K562 (cell line): ENCODE results near the gene LRRC70. TPM values are rescaled to one million over a fixed set of nuclear protein-coding genes. Genes with fewer than 3 reads are reported as not detected.

Experiments
- ATAC-seq: fragments of 200-7000 bp; cut with Tn5 transposase; 3 replicates; pipeline ENCODE4 v1.9.1; 2020; ENCODE audit warnings: moderate library complexity
- BruUV-seq: library from RNA; stranded (reverse); fragments of 400-500 nt; replicated peaks from 2 replicates; lab custom pipeline; 2021; lab: Mats Ljungman, UMichigan
- CTCF ChIA-PET: fragments of 300-600 bp; formaldehyde crosslinking; extraction: SDS; loops from one replicate; lab custom pipeline; 2021; ENCODE audit warnings: low intra/inter-chr PET ratio; lab: Yijun Ruan, JAX
- POLR2A ChIA-PET: fragments of 300-600, 350-650 bp; sonication (Branson Sonifier 250); formaldehyde crosslinking; extraction: SDS; loops from one replicate; lab custom pipeline; 2021; ENCODE audit warnings: antibody characterized with exemption, inconsistent platforms; lab: Yijun Ruan, JAX
- DNase-seq, 4 experiments: peaks; one replicate each; pipeline versions ENCODE4 v3.0.0 to v3.0.0-alpha.2; 2011 to 2018; ENCODE audit warnings: low spot score in 3 of 4, mixed read lengths in 3 of 4; ENCODE audit errors: extremely low read depth in 1 of 4
- FAIRE-seq: peaks from 2 replicates; lab custom pipeline; 2011; peaks lifted over from hg19 to GRCh38; lab: Jason Lieb, UNC
- H2AFZ ChIP-seq: 2 replicates; pipeline ENCODE4 v1.6.0; 2011; ENCODE audit warnings: low read depth, low read length, control low read depth, inconsistent platforms
- H3K27ac ChIP-seq: fragments of 200-600 bp; 3 replicates; pipeline ENCODE4 v1.8.0; 2011; ENCODE audit warnings: low read depth, mild to moderate bottlenecking, control low read depth, inconsistent platforms, low read length, moderate library complexity, mixed read lengths; ENCODE audit errors: extremely low read depth
- H3K27me3 ChIP-seq, 2 experiments: fragments of 300-600 bp in 1 of 2; 2 replicates in 1 of 2; 3 replicates in 1 of 2; pipeline versions ENCODE4 v1.6.0 to v1.8.0; 2011; ENCODE audit warnings: inconsistent platforms in 2 of 2, low read length in 2 of 2, mild to moderate bottlenecking in 1 of 2, mixed read lengths in 1 of 2, moderate library complexity in 1 of 2; ENCODE audit not compliant: control insufficient read depth in 2 of 2, insufficient read depth in 2 of 2
- H3K36me3 ChIP-seq: fragments of 300-600 bp; 3 replicates; pipeline ENCODE4 v1.8.0; 2011; ENCODE audit warnings: mild to moderate bottlenecking, low read length, inconsistent platforms; ENCODE audit not compliant: control insufficient read depth, insufficient read depth
- H3K4me1 ChIP-seq, 2 experiments: fragments of 200-600 bp in 1 of 2; replicated peaks in 1 of 2; 2 replicates in 1 of 2; 3 replicates in 1 of 2; pipeline versions ENCODE4 v1.5.1 to v1.8.0; 2011; ENCODE audit warnings: inconsistent platforms in 2 of 2, low read length in 2 of 2, mild to moderate bottlenecking in 1 of 2, mixed read lengths in 1 of 2, moderate library complexity in 1 of 2; ENCODE audit not compliant: control insufficient read depth in 2 of 2, insufficient read depth in 2 of 2
- H3K4me2 ChIP-seq: 2 replicates; pipeline ENCODE4 v1.6.1; 2011; ENCODE audit warnings: low read length, control low read depth, inconsistent platforms, mixed read lengths; ENCODE audit not compliant: insufficient read depth
- H3K4me3 ChIP-seq: fragments of 200-600 bp; sonication (generic), shearing (Covaris generic); 2 replicates; pipeline ENCODE4 v1.5.1; 2016; ENCODE audit warnings: control low read depth, inconsistent platforms
- H3K79me2 ChIP-seq: fragments of 200-600 bp; 3 replicates; pipeline ENCODE4 v1.8.0; 2011; ENCODE audit warnings: low read length, inconsistent platforms; ENCODE audit not compliant: control insufficient read depth, insufficient read depth
- H3K9ac ChIP-seq, 2 experiments: 2 replicates each; pipeline versions ENCODE4 v1.6.0 to v1.6.1; 2011; ENCODE audit warnings: low read depth in 2 of 2, low read length in 2 of 2, control low read depth in 1 of 2, inconsistent platforms in 1 of 2, mild to moderate bottlenecking in 1 of 2, mixed read lengths in 1 of 2; ENCODE audit not compliant: insufficient read depth in 1 of 2
- H3K9me1 ChIP-seq: one replicate; pipeline ENCODE4 v1.6.0; 2011; ENCODE audit warnings: inconsistent platforms, mild to moderate bottlenecking, low read length, moderate library complexity; ENCODE audit not compliant: control insufficient read depth, insufficient read depth
- H3K9me3 ChIP-seq: replicated peaks from 2 replicates; pipeline ENCODE4 v1.5.1; 2011; ENCODE audit warnings: low read depth, low read length, inconsistent platforms; ENCODE audit not compliant: control insufficient read depth, insufficient read depth
- H4K20me1 ChIP-seq: replicated peaks from 2 replicates; pipeline ENCODE4 v1.6.1; 2011; ENCODE audit warnings: low read length, inconsistent platforms, mixed read lengths; ENCODE audit not compliant: control insufficient read depth, insufficient read depth
- ARID1B ChIP-seq: fragments of 450-650 bp; IDR thresholded peaks from 2 replicates; pipeline ENCODE4 v1.6.1; 2016; ENCODE audit warnings: antibody characterized with exemption, mild to moderate bottlenecking, inconsistent platforms
- C11orf30 ChIP-seq: fragments of 450-650 bp; IDR thresholded peaks from 2 replicates; pipeline ENCODE4 v1.6.1; 2016; ENCODE audit warnings: low read depth, mild to moderate bottlenecking
- DMBX1 ChIP-seq: fragments of 250-450 bp; sonication (Bioruptor Pico); IDR thresholded peaks from 2 replicates; pipeline ENCODE4 v1.8.0; 2022; ENCODE audit warnings: inconsistent platforms, mild to moderate bottlenecking, moderate library complexity, borderline replicate concordance
- DPF2 ChIP-seq: fragments of 450-650 bp; IDR thresholded peaks from 2 replicates; pipeline ENCODE4 v1.6.1; 2016
- FOSL1 ChIP-seq: fragments of 200-800 bp; sonication (Bioruptor generic); conservative IDR thresholded peaks from 2 replicates; pipeline ENCODE4 v1.6.1; 2016; ENCODE audit warnings: missing genetic modification characterization, missing compliant biosample characterization
- HDAC1 ChIP-seq, 2 experiments: fragments of 450-650 bp; IDR thresholded peaks; 2 replicates each; pipeline ENCODE4 v1.6.1; 2016 to 2017; ENCODE audit warnings: inconsistent platforms in 1 of 2, mild to moderate bottlenecking in 1 of 2, moderate library complexity in 1 of 2
- HOXB6 ChIP-seq: fragments of 250-450 bp; sonication (Bioruptor Pico); IDR thresholded peaks from 2 replicates; pipeline ENCODE4 v1.5.1; 2022; ENCODE audit warnings: mild to moderate bottlenecking, borderline replicate concordance
- L3MBTL2 ChIP-seq: fragments of 450-650 bp; IDR thresholded peaks from 2 replicates; pipeline ENCODE4 v1.6.1; 2016; ENCODE audit warnings: mild to moderate bottlenecking, moderate library complexity
- MAFK ChIP-seq: IDR thresholded peaks from 2 replicates; pipeline ENCODE4 v1.6.1; 2011; ENCODE audit warnings: low read length, improper control_type of control experiment
- NFE2 ChIP-seq: IDR thresholded peaks from 2 replicates; pipeline ENCODE4 v1.6.1; 2014; ENCODE audit warnings: antibody characterized with exemption, low read depth
- NFE2L1 ChIP-seq: fragments of 450-650 bp; IDR thresholded peaks from 2 replicates; pipeline ENCODE4 v1.6.1; 2016; ENCODE audit warnings: missing genetic modification characterization, low read depth, mild to moderate bottlenecking, missing compliant biosample characterization, moderate library complexity, borderline replicate concordance
- SMARCA4 ChIP-seq: fragments of 450-650 bp; IDR thresholded peaks from 2 replicates; pipeline ENCODE4 v1.6.1; 2016
- SMARCE1 ChIP-seq: fragments of 450-650 bp; IDR thresholded peaks from 2 replicates; pipeline ENCODE4 v1.7.1; 2016; ENCODE audit warnings: mild to moderate bottlenecking
- TRIM24 ChIP-seq, 2 experiments: fragments of 450-650 bp; IDR thresholded peaks; 2 replicates each; pipeline ENCODE4 v1.6.1; 2016
- ZBTB43 ChIP-seq: sonication (generic); formaldehyde crosslinking; IDR thresholded peaks from 2 replicates; pipeline ENCODE4 v1.8.0; 2023; ENCODE audit warnings: mild to moderate bottlenecking, missing genetic modification reagents
- ZNF316 ChIP-seq: fragments of 450-650 bp; IDR thresholded peaks from 2 replicates; pipeline ENCODE4 v1.6.1; 2016
- ZNF407 ChIP-seq: fragments of 450-650 bp; IDR thresholded peaks from 2 replicates; pipeline ENCODE4 v1.6.1; 2016; ENCODE audit warnings: low read depth
- WGBS: fragments of 100-300 bp; shearing (Covaris generic); methylation state at CpG from one replicate; pipeline ENCODE4 v1.1.6; 2016; ENCODE audit warnings: low coverage, mixed read lengths; ENCODE audit not compliant: insufficient coverage; ENCODE audit errors: missing lambda C conversion rate; 5-methylcytosine and 5-hydroxymethylcytosine counted together
- in situ Hi-C: fragments of 300-500 bp; cut with MboI; formaldehyde crosslinking; loops from 4 replicates; pipeline ENCODE4 v1.15.0; 2018; ENCODE audit warnings: inconsistent platforms, mixed read lengths
- intact Hi-C: fragments of 100-400 bp; cut with micrococcal nuclease; formaldehyde crosslinking; loops from 2 replicates; pipeline ENCODE4 v1.14.2; 2022
- polyA plus RNA-seq, 8 experiments: library from polyadenylated mRNA; depleted of rRNA in 4 of 8; stranded (reverse) in 5 of 8; unstranded in 3 of 8; fragments of >200 nt; fragmentation: Nextera tagmentation in 2 of 8; fragmentation: Illumina TruSeq in 1 of 8; extraction: Ambion mirVana in 2 of 8; extraction: Trizol in 1 of 8; gene quantifications; 2 replicates each; pipeline versions ENCODE4 v1.2.1 to v1.2.3, GENCODE V29; 2011 to 2014; ENCODE audit warnings: inconsistent platforms in 1 of 8, missing spikeins in 1 of 8
- total RNA-seq, 7 experiments: library from RNA; depleted of rRNA in 6 of 7; stranded (reverse); fragments of >200 nt in 6 of 7; fragmentation: Illumina TruSeq in 2 of 7; extraction: Trizol in 2 of 7; gene quantifications; 2 replicates each; pipeline versions ENCODE4 v1.2.1 to v1.2.3, GENCODE V29; 2011 to 2021; ENCODE audit warnings: low replicate concordance in 1 of 7

Gene LRRC70
- total and polyA plus RNA-seq, 9 of the 15 experiments (the other 6 are each of a cell fraction or from before 2014, with no cell fraction given), result 0.21 to 2.1 (median 0.73) TPM

GRCh38 chr5:62593331-62593730 is 14.7 kb downstream of the LRRC70 start:
- WGBS, result 31% methylated on average over 1 of the region's 1 CpG
- peak; percentile 77 for TF ChIP-seq NFE2L1 (tag)
- peak in 1 of 2 experiments; percentile 45; a peak in 1 of 4 replicates for TF ChIP-seq TRIM24 (IDR thresholded peaks at IDR 0.05)
- TF ChIP-seq SMARCA4, result peak; percentile 74
- peak; percentile 94 for TF ChIP-seq C11orf30
- peak; percentile 74 for TF ChIP-seq ARID1B
- no peak for TF ChIP-seq ZBTB43 (CRISPR knock-in tag)
- TF ChIP-seq HDAC1 (IDR thresholded peaks at IDR 0.05), result peak in 1 of 2 experiments; percentile 32; a peak in 1 of 4 replicates
- TF ChIP-seq DPF2, result peak; percentile 75
- TF ChIP-seq L3MBTL2, result peak; percentile 64
- TF ChIP-seq MAFK, result peak; percentile 70
- TF ChIP-seq ZNF407, result no peak
- peak; percentile 65; the same call in 1 of the 2 replicates for TF ChIP-seq DMBX1 (CRISPR knock-in tag)
- peak; percentile 98 for TF ChIP-seq ZNF316
- peak; percentile 83 for TF ChIP-seq NFE2
- TF ChIP-seq FOSL1, result peak; percentile 77
- TF ChIP-seq SMARCE1, result peak; percentile 67
- no peak for TF ChIP-seq HOXB6 (CRISPR knock-in tag)

More at GRCh38 chr5:62593331-62593730, 14.7 kb downstream of the LRRC70 start:
- H3K9me1 ChIP-seq, result no peaks in the 10 kb centered on the region
- peaks cover 0 to 12% of the 10 kb centered on the region in 2 experiments; a peak in 3 of 5 replicates for H3K4me1 ChIP-seq
- no peaks in the 10 kb centered on the region for H3K79me2 ChIP-seq
- no peak overlapping the region for H3K4me3 ChIP-seq
- ChIA-PET CTCF (no interaction called here), POLR2A (interaction anchor here (1.1 kb wide), 1 partner anchor 14 kb away, joined by 3 read pairs; no protein-coding TSS in a partner anchor)
- intact Hi-C loops (no loop called here), in situ Hi-C loops (no loop called here)
- H3K4me2 ChIP-seq, result no peak overlapping the region
- FAIRE-seq, result peak; percentile 71
- no peaks in the 10 kb centered on the region for H3K9me3 ChIP-seq
- peak in 2 of 4 experiments; percentile 21 to 56 for DNase-seq
- H3K27ac ChIP-seq, result peak overlapping the region; percentile 53
- no peaks in the 10 kb centered on the region for H3K27me3 ChIP-seq
- no TSS peak for BruUV-seq
- ATAC-seq, result peak; percentile 50
- peak overlapping the region in 1 of 2 experiments; percentile 3; a peak in 1 of 4 replicates for H3K9ac ChIP-seq
- H3K36me3 ChIP-seq, result peaks cover 50% of the 10 kb centered on the region
- no peaks in the 10 kb centered on the region for H4K20me1 ChIP-seq
- no peak overlapping the region for H2AFZ ChIP-seq
